GM19240 (cell line): ENCODE data around the gene CST9.
"Not testable (repeated sequence)": the region's sequence is repeated elsewhere in the genome, so short reads cannot be mapped to it uniquely, and the experiment has no call there.

Experiments
- DNase-seq: peaks from one replicate; pipeline ENCODE4 v3.0.0; 2011; ENCODE audit warnings: low spot score; ENCODE audit not compliant: insufficient read length

CST9 gene

DNA sequence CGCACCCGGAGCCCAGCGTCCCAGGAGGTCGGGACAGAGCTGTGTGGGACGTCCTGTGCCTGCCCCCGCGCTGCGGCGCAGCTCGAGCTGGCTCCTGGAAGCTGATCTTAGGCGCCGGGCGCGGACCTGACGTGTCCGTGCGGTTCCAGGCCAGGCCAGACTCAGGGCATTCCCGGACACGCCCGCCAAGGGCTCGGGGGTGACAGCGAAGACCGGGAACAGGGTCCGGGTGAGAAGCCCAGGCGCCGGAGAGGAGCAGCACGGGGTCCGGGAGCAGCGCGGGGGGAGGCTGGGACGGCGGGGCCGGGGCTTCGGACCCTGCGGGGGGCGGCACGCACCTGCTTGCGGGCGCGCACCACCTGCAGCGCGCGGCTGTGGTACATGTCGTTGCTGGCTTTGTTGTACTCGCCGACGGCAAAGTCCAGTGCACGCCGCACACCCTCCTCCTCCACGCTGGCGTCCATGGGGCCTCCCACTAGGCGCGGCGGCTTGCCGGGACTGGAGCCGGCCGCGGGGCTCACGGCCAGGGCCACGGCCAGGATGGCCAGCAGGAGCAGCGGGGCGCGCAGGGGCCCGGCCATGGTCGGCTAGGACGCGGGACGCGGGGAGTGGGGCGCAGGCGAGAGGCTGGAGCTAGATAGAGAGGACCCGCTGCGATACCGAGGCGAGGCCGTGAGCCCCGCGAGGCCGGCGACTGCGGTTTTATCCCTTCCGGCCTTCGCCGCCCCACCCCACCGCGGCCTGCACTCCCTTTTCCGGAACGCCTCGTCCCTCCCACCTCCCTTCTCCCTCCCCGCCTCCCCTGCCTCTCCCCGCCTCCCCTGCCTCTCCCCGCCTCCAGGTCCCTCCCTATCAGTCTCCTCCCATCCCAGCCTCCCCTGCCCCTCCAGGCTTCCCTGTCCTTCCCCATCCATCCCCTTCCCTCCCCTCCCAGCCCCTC is 31.8 kb upstream of the CST9 start, which contains the start of gene CST3:
CST3 (minus strand) TSS at position 674 of the 940 bp plus-strand sequence; CDS start at position 581, 93 bp downstream.
- peak; percentile 33 for DNase-seq

GRCh38 chr20:23636908-23637281 is 31.2 kb upstream of the CST9 start:
- DNase-seq, result no peak

DNA sequence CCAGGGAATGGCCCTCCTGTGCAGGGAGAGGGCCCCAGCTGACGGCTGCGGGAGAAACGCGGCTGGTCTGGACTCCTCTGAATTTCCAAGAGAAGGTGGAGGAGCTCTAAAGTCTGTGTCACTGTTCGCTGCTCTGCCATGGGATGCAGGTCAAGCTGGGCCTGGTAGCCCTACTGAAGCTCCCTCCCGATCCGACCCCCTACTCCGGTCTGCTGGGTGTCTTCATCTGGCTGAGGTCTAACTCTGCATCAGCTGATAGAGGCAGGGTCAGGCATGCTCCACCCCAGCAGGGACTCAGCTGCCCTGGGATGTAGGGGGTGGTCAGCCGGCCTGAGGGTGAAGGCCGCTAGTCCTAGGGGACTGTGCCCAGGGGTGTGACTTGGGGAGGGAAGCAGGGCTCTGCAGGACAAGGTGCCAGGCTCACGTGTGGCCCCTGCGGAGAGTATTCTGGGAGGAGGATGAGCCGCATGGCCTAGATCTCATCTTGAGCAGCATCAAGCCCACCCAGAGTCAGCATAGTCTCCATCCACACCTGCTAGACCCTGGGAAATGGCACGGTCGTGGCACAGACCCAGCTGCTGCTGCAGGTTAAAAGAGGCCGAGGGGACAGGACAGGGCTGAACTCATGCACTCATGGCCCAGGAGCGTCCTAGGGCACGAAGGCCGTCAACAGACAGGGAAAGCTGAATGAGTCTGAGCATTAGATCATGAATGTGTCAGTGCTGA is 30.6 kb upstream of the CST9 start:
- DNase-seq, result no peak

- DNase-seq, result not testable (repeated sequence)
Observed at GRCh38 chr20:23635768-23636090, 30.0 kb upstream of the CST9 start.

- no peak for DNase-seq
Observed at GRCh38 chr20:23634985-23635767, 29.5 kb upstream of the CST9 start.

DNA sequence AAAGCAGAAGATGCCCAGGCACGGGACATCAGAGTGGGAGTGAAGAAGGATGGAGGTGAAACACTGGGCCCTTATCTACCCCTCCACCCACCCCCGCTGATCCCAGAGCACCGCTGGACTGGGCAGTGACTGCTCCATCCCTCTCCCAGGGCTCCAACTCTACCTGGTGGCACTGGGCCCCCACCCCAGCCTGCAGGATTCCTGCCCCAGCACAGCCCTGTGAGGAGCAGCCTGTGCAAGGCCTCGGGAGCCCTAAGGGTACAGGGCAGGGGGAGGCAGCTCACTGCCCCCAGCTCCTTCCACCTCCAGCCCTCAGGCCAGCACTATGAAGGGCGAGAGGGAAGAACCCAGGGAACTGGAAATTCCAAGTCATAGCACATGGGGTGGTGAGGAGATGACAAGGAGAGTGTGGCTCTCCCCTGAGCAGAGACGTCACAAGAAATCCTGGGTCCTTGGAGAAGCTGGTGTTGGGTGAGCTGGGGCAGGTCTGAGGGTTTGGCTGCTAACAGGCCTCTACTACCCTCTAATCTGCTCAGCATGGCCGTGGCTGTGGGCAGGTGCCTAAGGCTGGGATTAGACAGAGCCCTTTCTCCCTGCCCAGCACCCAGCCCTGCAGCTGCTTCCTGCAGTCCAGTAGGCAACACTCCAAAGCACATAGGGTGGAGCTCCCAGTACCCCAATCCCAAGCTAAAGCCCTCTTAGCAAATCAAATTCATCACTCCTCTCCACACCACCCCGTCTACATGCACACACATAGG is 28.5 kb upstream of the CST9 start:
- no peak for DNase-seq

- DNase-seq, result no peak
Observed at GRCh38 chr20:23632711-23633573, 27.2 kb upstream of the CST9 start.

DNA sequence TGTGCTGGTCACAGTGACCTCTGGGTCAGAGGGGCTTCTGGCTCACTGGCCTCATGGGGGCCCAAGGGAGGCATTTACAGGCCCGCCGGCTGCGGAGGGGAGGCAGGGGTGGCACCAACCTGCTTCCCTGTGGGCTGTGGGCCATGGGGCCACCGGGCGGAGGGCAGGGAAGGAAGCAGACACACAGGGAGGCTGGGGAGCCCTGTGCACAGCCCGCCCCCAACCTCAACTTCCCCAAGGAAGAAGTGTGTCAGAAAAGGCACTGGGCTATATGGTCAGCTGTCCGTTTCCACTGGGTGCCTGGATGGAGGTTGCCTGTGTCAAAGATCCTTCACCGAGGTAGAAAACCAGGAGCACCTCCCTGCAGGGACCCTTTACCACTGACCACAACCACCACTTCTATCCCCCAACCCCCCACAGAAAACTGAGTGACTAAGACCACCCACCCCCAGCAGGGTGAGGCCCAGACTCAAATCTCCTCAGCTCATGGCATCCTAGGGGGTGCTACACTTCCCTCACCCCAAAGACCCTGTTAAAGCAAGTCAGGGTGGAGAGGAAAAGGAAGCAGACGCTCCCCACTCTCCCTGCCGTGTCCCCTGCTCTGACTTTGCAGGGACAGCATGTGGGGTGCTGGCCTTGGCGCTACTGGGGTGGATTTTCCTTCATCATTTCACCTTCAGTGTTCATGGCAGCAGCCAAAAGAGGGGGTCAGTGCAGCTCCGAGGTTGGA is 26.4 kb upstream of the CST9 start:
- DNase-seq, result no peak

DNA sequence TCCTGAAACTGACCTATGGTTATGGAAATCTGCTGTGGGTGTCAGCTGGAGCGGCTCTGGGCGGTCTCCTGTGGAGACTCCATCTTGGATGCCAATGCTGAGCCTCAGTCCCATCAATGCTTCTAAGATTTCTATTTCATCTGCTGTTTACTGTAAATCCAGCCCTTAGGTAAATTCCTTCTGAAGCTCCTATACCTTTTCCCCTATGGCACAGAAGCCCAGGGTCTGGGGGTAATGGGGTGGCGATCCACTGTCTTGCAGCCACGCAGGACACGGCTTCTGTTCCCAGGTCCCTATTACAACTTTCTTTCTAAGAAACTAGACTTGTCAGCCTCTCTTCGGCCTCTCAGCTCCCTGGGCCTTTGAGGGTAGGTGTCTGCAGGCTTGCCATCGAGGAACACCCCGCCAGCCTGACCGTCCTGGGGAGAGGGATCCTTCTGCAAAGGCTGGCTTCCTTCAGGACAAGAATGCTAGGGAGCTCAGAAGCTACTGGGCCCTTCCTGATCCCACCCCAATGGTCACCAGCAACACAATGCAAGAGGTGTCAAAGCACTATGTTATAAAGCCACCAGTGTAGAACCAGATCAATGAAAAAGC is 25.6 kb upstream of the CST9 start:
- DNase-seq, result no peak

DNA sequence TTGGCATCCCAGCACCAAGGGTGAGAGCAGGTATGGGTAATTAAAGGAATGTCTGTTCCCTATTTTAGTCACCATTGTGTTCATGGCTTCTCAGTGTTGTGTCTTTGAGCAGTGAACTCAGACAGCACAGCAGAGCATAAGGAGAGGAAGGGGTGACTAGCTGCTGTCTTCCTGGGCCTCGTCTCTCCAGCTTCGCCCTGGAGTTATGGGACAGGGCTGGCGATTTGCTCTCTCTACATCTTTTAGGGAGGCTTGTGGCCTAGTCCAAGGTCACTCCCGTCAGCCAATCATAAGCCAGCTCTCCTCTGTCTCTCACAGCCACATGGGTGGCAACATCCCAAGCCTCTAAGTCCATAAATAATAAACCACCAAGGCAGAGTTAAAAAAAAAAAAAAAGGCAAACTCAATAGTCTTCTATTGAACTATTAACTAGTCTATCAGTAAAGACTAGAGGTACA is 24.7 kb upstream of the CST9 start:
- DNase-seq, result no peak

- no peak for DNase-seq
Observed at GRCh38 chr20:23629542-23630391, 24.1 kb upstream of the CST9 start.

- DNase-seq, result no peak
Observed at GRCh38 chr20:23629017-23629541, 23.4 kb upstream of the CST9 start.

DNA sequence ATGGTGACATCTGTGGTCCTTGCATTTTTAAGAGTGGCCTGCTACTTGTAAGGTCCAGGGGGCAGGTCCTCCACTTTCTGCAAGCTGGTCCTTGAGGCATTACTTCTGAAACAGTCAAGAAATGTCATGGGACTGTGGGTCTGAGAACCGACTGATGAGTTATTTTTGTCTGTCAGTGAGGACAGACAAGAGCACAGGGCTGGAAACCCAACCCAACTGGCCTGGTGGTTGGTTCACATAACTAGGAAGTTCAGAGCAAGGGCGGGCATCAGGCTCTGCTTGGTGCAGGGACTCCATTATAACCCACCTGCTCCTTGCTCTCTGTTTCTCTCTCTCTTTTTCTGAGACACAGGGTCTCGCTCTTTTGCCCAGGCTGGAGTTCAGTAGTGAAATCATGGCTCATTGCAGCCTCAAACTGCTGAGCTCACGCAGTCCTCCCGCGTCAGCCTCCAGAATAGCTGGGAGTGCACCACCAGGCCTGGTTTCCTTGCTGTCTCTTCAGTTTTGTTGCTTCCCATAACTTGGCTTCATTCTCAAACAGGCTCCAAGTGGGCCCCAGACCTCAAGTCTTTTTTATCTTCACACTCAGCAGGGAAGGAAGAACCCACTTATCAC is 22.8 kb upstream of the CST9 start:
- DNase-seq, result no peak

DNA sequence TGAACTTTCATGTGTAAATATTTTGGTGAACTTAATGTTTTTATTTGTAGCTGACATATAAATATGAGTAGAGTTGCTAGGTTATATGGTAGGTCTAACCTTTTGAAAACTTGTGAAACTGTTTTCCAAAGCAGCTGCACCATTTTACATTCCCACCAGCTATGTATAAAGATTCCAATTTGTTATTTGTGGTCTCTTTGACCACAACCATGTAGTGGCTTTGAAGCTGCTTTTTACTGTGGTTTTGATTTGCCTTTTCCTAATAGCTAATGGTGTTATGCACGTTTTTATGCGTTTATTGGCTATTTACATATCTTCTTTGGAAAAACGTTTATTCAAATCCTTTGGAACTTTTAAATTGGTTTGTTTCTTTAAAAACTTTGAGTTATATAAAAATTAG is 21.8 kb upstream of the CST9 start:
- no peak for DNase-seq

DNA sequence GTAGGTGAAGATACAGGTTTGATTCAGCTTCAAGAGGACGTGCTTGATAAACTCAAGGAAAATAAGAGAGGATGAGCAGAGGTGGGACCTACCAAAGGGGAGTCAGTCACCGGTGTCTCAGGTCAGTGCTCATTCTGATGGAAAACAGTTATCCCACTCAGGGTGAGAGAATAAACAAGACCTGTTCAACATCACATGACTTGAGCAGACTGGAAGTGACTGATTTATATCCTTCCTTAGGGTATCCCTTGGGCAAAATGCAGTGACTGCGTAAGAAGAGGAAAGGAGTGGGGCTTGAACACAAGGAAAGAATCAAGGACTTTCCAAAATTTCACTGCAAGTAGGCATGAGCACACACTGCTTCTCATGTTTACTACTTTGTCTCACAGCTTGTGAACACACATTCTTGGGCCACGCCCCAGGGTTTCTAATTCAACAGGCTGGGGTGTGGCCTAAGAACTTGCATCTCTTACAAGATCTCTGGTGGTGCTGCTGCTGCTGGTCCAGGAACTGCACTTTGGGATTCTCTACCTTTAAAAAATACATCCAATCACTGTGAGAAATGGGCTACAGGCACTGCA is 20.4 kb upstream of the CST9 start:
- no peak for DNase-seq

DNA sequence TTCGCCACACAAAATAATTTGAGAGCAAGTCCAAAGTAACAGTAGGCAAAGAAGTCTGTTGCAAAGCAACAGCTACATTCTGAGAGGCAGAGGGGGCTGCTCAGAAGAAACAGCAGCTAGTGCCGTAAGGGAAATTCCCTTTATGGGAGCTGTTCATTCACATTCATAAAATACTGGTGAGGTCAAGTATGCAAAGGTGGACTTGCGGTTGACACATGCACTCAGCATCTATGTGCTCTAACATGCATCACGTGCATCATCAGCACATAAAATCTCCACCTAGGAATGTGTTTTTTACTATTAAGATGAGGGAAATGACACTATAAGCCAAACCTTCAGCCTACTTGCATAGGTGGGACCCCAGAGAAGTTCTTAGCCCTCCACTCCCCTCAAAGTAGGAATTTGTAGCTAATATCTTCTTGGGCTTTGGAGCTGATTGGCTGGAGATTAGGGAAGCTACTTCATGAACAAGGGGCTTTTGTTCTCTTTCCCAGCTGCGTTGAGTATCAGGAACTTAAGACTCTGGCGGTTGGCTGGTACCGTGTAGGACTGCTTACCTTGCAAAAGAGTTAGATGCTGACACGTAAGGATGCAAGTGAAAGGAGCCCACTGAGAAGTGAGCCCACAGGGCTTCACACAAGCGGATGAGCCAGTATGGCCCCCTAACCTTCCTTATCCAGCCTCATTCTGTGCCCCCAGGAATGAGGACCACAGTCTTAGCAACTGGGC is 19.7 kb upstream of the CST9 start:
- no peak for DNase-seq
